Fibroblast of the aortic adventitia (primary cell): ENCODE data around the gene KCNAB1. TPM values are rescaled to one million over a fixed set of nuclear protein-coding genes. Genes with fewer than 3 reads are reported as not detected.
"Not testable (repeated sequence)": the region's sequence is repeated elsewhere in the genome, so short reads cannot be mapped to it uniquely, and the experiment has no call there.

ENCODE experiments used
- DNase-seq: peaks from one replicate; pipeline ENCODE4 v3.0.0-alpha.2; 2010; ENCODE audit warnings: low read depth
- H3K4me3 ChIP-seq: 2 replicates; pipeline ENCODE4 v1.5.1; 2011; ENCODE audit warnings: low read depth, mild to moderate bottlenecking, control low read depth, low read length, moderate library complexity
- CTCF ChIP-seq: IDR thresholded peaks from 2 replicates; pipeline ENCODE4 v1.5.1; 2011; ENCODE audit warnings: mild to moderate bottlenecking, low read length, control low read depth, inconsistent platforms; ENCODE audit not compliant: insufficient read depth
- total RNA-seq: library from RNA; depleted of rRNA; stranded (reverse); fragments of >200 nt; gene quantifications from 2 replicates; pipeline ENCODE4 v1.2.3, GENCODE V29; 2012; ENCODE audit warnings: low replicate concordance

The KCNAB1 gene
- total RNA-seq, 1 donor = 3.3 TPM

GRCh38 chr3:156226676-156227420 lies 106.5 kb downstream of the KCNAB1 start:
- no peak for TF ChIP-seq CTCF
- no peak for DNase-seq
- no peak overlapping the region for H3K4me3 ChIP-seq

- no peak overlapping the region for H3K4me3 ChIP-seq
Measured at GRCh38 chr3:156227704-156228103, 107.3 kb downstream of the KCNAB1 start.

GRCh38 chr3:156230278-156230900 lies 110.0 kb downstream of the KCNAB1 start:
- no peak overlapping the region for H3K4me3 ChIP-seq
- DNase-seq = no peak
- TF ChIP-seq CTCF = no peak

More at GRCh38 chr3:156227704-156228103, 107.3 kb downstream of the KCNAB1 start:
- TF ChIP-seq CTCF = no peak
- DNase-seq = no peak

- H3K4me3 ChIP-seq, DNase-seq: not testable (repeated sequence)
Measured at GRCh38 chr3:156231221-156231620, 110.8 kb downstream of the KCNAB1 start.

GRCh38 chr3:156233876-156234275 lies 113.5 kb downstream of the KCNAB1 start:
- DNase-seq = no peak
- H3K4me3 ChIP-seq = no peak overlapping the region
- TF ChIP-seq CTCF = no peak

GRCh38 chr3:156236556-156237260 lies 116.3 kb downstream of the KCNAB1 start:
- no peak for TF ChIP-seq CTCF
- no peak overlapping the region for H3K4me3 ChIP-seq
- no peak for DNase-seq

GRCh38 chr3:156240642-156241041 lies 120.3 kb downstream of the KCNAB1 start:
- H3K4me3 ChIP-seq = no peak overlapping the region
- no peak for TF ChIP-seq CTCF
- no peak for DNase-seq
